Small intestine (tissue), 7 donors: Measurements from ENCODE around the gene UQCR11. TPM values are rescaled to one million over a fixed set of nuclear protein-coding genes. Genes with fewer than 3 reads are reported as not detected.

Experiments
- DNase-seq, 2 donors: peaks; one replicate each; pipeline versions ENCODE4 v3.0.0 to v3.0.0-alpha.2; 2013
- FAIRE-seq: peaks from 2 replicates; lab custom pipeline; 2012; peaks lifted over from hg19 to GRCh38; lab: Jason Lieb, UNC
- H3K27ac ChIP-seq, 3 donors: one replicate each; pipeline ENCODE4 v1.5.1; 2013; ENCODE audit warnings: low read length in 2 of 3, mild to moderate bottlenecking in 2 of 3, control low read depth in 1 of 3, inconsistent platforms in 1 of 3, low read depth in 1 of 3, moderate library complexity in 1 of 3
- H3K27me3 ChIP-seq, 3 donors: one replicate each; pipeline ENCODE4 v1.6.1; 2013; ENCODE audit warnings: low read length in 3 of 3, inconsistent platforms in 1 of 3; ENCODE audit not compliant: control insufficient read depth in 3 of 3, insufficient read depth in 3 of 3
- H3K36me3 ChIP-seq, 3 donors: one replicate each; pipeline ENCODE4 v1.6.1; 2013; ENCODE audit warnings: low read length in 3 of 3, inconsistent platforms in 1 of 3, low read depth in 1 of 3, mild to moderate bottlenecking in 1 of 3, moderate library complexity in 1 of 3; ENCODE audit not compliant: control insufficient read depth in 3 of 3, insufficient read depth in 2 of 3
- H3K4me1 ChIP-seq, 3 donors: one replicate each; pipeline ENCODE4 v1.6.1; 2013; ENCODE audit warnings: low read length in 2 of 3, inconsistent platforms in 1 of 3, low read depth in 1 of 3, mild to moderate bottlenecking in 1 of 3, moderate library complexity in 1 of 3; ENCODE audit not compliant: control insufficient read depth in 3 of 3, insufficient read depth in 2 of 3
- H3K4me3 ChIP-seq, 3 donors: one replicate each; pipeline ENCODE4 v1.5.1; 2013; ENCODE audit warnings: low read length in 3 of 3, control low read depth in 1 of 3, inconsistent platforms in 1 of 3, low read depth in 1 of 3, mild to moderate bottlenecking in 1 of 3, moderate library complexity in 1 of 3
- H3K9me3 ChIP-seq, 2 donors: one replicate each; pipeline ENCODE4 v1.6.1; 2013; ENCODE audit warnings: low read depth in 1 of 2, low read length in 1 of 2; ENCODE audit not compliant: control insufficient read depth in 2 of 2, insufficient read depth in 1 of 2
- WGBS, 3 donors: extraction: QIAGEN DNeasy Blood & Tissue Kit; methylation state at CpG; one replicate each; pipeline ENCODE4 v1.1.7; 2013; 5-methylcytosine and 5-hydroxymethylcytosine counted together
- polyA plus RNA-seq, 4 donors: library from polyadenylated mRNA; stranded (reverse) in 3 of 4; unstranded in 1 of 4; fragments of 200-250 nt in 3 of 4; fragments of 120-200 nt in 1 of 4; gene quantifications; one replicate each; pipeline versions ENCODE4 v1.2.1 to v1.2.3, GENCODE V29; 2013
- donor health status: healthy with polysubstance abuse.
- donor health status: control.
- donor health status: control.
- donor health status: Bipolar disorder and iron deficiency.
- donor health status: healthy.

UQCR11 gene
- polyA plus RNA-seq, 4 donors: 115 to 283 (median 212) TPM

- DNase-seq: no peak
- Histone ChIP-seq H3K4me1 (peaks cover 0 to 5% (median 0%) of the 10 kb centered on the region in 3 donors), H3K27ac (no peak overlapping the region), H3K27me3 (no peaks in the 10 kb centered on the region), H3K9me3 (no peaks in the 10 kb centered on the region), H3K36me3 (peaks cover 3 to 64% (median 7%) of the 10 kb centered on the region in 3 donors), H3K4me3 (no peak overlapping the region)
- no peak for FAIRE-seq
- 91 to 96% (median 96%) methylated on average over 8 to 13 of the region's 13 CpGs for WGBS, 3 donors
These were observed 20.1 kb downstream of the UQCR11 start for GRCh38 chr19:1585243-1585580.

- DNase-seq: no peak
- no peaks in the 10 kb centered on the region for H3K9me3 ChIP-seq
- no peak overlapping the region for H3K27ac ChIP-seq
- peaks cover 3 to 69% (median 7%) of the 10 kb centered on the region in 3 donors for H3K36me3 ChIP-seq
- H3K4me3 ChIP-seq: no peak overlapping the region
- no peaks in the 10 kb centered on the region for H3K4me1 ChIP-seq
- H3K27me3 ChIP-seq: no peaks in the 10 kb centered on the region
- FAIRE-seq: no peak
- 91 to 97% (median 97%) methylated on average over 81 to 87 of the region's 87 CpGs for WGBS, 3 donors
These were observed 20.6 kb downstream of the UQCR11 start for GRCh38 chr19:1584500-1585242.

- Histone ChIP-seq H3K4me1 (no peaks in the 10 kb centered on the region), H3K27ac (no peak overlapping the region), H3K4me3 (no peak overlapping the region), H3K9me3 (no peaks in the 10 kb centered on the region), H3K27me3 (no peaks in the 10 kb centered on the region), H3K36me3 (peaks cover 3 to 90% (median 8%) of the 10 kb centered on the region in 3 donors)
- DNase-seq (no peak), FAIRE-seq (no peak)
- 83 to 86% (median 86%) methylated on average over 8 to 9 of the region's 9 CpGs for WGBS, 3 donors
These were observed 23.1 kb downstream of the UQCR11 start for GRCh38 chr19:1582201-1582600.

- FAIRE-seq (no peak), DNase-seq (no peak)
- Histone ChIP-seq H3K4me3 (no peak overlapping the region), H3K27ac (no peak overlapping the region), H3K4me1 (no peaks in the 10 kb centered on the region), H3K27me3 (no peaks in the 10 kb centered on the region), H3K9me3 (no peaks in the 10 kb centered on the region), H3K36me3 (peaks cover 6 to 96% (median 13%) of the 10 kb centered on the region in 3 donors)
- 95 to 97% (median 97%) methylated on average over 22 of the region's 22 CpGs for WGBS, 3 donors
These were observed 24.3 kb downstream of the UQCR11 start for GRCh38 chr19:1580957-1581356.

- Histone ChIP-seq H3K27ac (no peak overlapping the region), H3K36me3 (peaks cover 6 to 96% (median 13%) of the 10 kb centered on the region in 3 donors), H3K27me3 (no peaks in the 10 kb centered on the region), H3K9me3 (no peaks in the 10 kb centered on the region), H3K4me3 (no peak overlapping the region), H3K4me1 (no peaks in the 10 kb centered on the region)
- WGBS, 3 donors: 91 to 96% (median 95%) methylated on average over 20 of the region's 20 CpGs
- DNase-seq (no peak), FAIRE-seq (no peak)
These were observed 24.9 kb downstream of the UQCR11 start for GRCh38 chr19:1580382-1580781.

GRCh38 chr19:1579222-1579621 is 26.0 kb downstream of the UQCR11 start:
- DNase-seq: no peak
- no peaks in the 10 kb centered on the region for H3K4me1 ChIP-seq
- no peaks in the 10 kb centered on the region for H3K27me3 ChIP-seq
- FAIRE-seq: no peak
- H3K4me3 ChIP-seq: no peak overlapping the region
- 95 to 99% (median 96%) methylated on average over 19 to 20 of the region's 20 CpGs for WGBS, 3 donors
- H3K9me3 ChIP-seq: no peaks in the 10 kb centered on the region
- H3K27ac ChIP-seq: no peak overlapping the region
- peaks cover 6 to 94% (median 8%) of the 10 kb centered on the region in 3 donors for H3K36me3 ChIP-seq

GRCh38 chr19:1577929-1578618 is 27.2 kb downstream of the UQCR11 start:
- WGBS, 3 donors: 85 to 90% (median 88%) methylated on average over 48 to 49 of the region's 49 CpGs
- H3K9me3 ChIP-seq: no peaks in the 10 kb centered on the region
- no peak for DNase-seq
- H3K4me3 ChIP-seq: no peak overlapping the region
- FAIRE-seq: no peak
- no peak overlapping the region for H3K27ac ChIP-seq
- no peaks in the 10 kb centered on the region for H3K4me1 ChIP-seq
- H3K27me3 ChIP-seq: no peaks in the 10 kb centered on the region
- H3K36me3 ChIP-seq: peaks cover 6 to 82% (median 6%) of the 10 kb centered on the region in 3 donors

- Histone ChIP-seq H3K27ac (no peak overlapping the region), H3K4me1 (no peaks in the 10 kb centered on the region), H3K9me3 (no peaks in the 10 kb centered on the region), H3K4me3 (no peak overlapping the region), H3K36me3 (peaks cover 6 to 75% (median 6%) of the 10 kb centered on the region in 3 donors), H3K27me3 (no peaks in the 10 kb centered on the region)
- no peak for FAIRE-seq
- WGBS, 3 donors: 72 to 80% (median 75%) methylated on average over 37 to 41 of the region's 41 CpGs
- DNase-seq: peak in 1 of 2 donors; percentile 47
These were observed 28.0 kb downstream of the UQCR11 start for GRCh38 chr19:1577090-1577928.
